Natural killer cell (primary cell): ENCODE data around the gene TGFBR3. TPM values are rescaled to one million over a fixed set of nuclear protein-coding genes. Genes with fewer than 3 reads are reported as not detected.

ENCODE experiments used
- ATAC-seq, 3 donors: fragments of 150-1000 bp in 2 of 3; fragments of 200-7000 bp in 1 of 3; cut with Tn5 transposase; 1 replicate in 1 of 3; 2 replicates in 2 of 3; pipeline ENCODE4 v1.10.0; 2021; ENCODE audit warnings: mild to moderate bottlenecking in 2 of 3, moderate library complexity in 2 of 3
- DNase-seq, 2 donors: peaks; one replicate each; pipeline versions ENCODE4 v3.0.0 to v3.0.0-alpha.2; 2013 to 2021; ENCODE audit warnings: mixed read lengths in 1 of 2
- H3K27ac ChIP-seq: one replicate; pipeline ENCODE4 v1.5.1; 2013; ENCODE audit warnings: mild to moderate bottlenecking, low read length
- H3K27me3 ChIP-seq: one replicate; pipeline ENCODE4 v1.6.1; 2013; ENCODE audit warnings: low read length; ENCODE audit not compliant: control insufficient read depth, insufficient read depth
- H3K36me3 ChIP-seq: one replicate; pipeline ENCODE4 v1.6.1; 2013; ENCODE audit warnings: low read length; ENCODE audit not compliant: control insufficient read depth, insufficient read depth
- H3K4me1 ChIP-seq: one replicate; pipeline ENCODE4 v1.6.1; 2013; ENCODE audit warnings: low read length; ENCODE audit not compliant: control insufficient read depth, insufficient read depth
- H3K4me3 ChIP-seq: one replicate; pipeline ENCODE4 v1.5.1; 2013; ENCODE audit warnings: low read length
- H3K9me3 ChIP-seq: one replicate; pipeline ENCODE4 v1.6.1; 2013; ENCODE audit warnings: low read length; ENCODE audit not compliant: control insufficient read depth, insufficient read depth
- H3K27ac Mint-ChIP-seq, 2 donors: one replicate each; pipeline ENCODE4 v1.8.0; 2022; ENCODE audit warnings: mild to moderate bottlenecking in 2 of 2, mixed read lengths in 2 of 2, moderate library complexity in 1 of 2
- H3K27me3 Mint-ChIP-seq, 2 donors: one replicate each; pipeline ENCODE4 v1.8.0; 2022; ENCODE audit warnings: low read depth in 2 of 2, mixed read lengths in 2 of 2
- H3K36me3 Mint-ChIP-seq: one replicate; pipeline ENCODE4 v1.8.0; 2022; ENCODE audit warnings: mixed read lengths
- H3K4me1 Mint-ChIP-seq, 2 donors: one replicate each; pipeline ENCODE4 v1.8.0; 2022; ENCODE audit warnings: mixed read lengths in 2 of 2
- H3K4me3 Mint-ChIP-seq: one replicate; pipeline ENCODE4 v1.8.0; 2022; ENCODE audit warnings: mild to moderate bottlenecking, moderate library complexity, mixed read lengths
- H3K9me3 Mint-ChIP-seq, 2 donors: one replicate each; pipeline ENCODE4 v1.8.0; 2022; ENCODE audit warnings: mixed read lengths in 2 of 2
- WGBS: methylation state at CpG from one replicate; pipeline ENCODE4 v1.1.7; 2013; ENCODE audit warnings: missing lambda C conversion rate; ENCODE audit not compliant: insufficient coverage; 5-methylcytosine and 5-hydroxymethylcytosine counted together
- intact Hi-C: fragments of 100-400 bp; cut with micrococcal nuclease; formaldehyde crosslinking; loops from one replicate; pipeline ENCODE4 v1.14.2; 2022
- total RNA-seq, 4 donors: library from RNA; stranded (reverse); fragments of 120-200 nt in 1 of 4; gene quantifications; one replicate each; pipeline versions ENCODE4 v1.2.3 to v1.2.4, GENCODE V29; 2013 to 2022
- TF ChIP-seq, protein P1 (sequence below): fragments of 200-600 bp; IDR thresholded peaks from one replicate; pipeline ENCODE4 v1.8.0; 2022; ENCODE audit warnings: antibody characterized with exemption

The TGFBR3 gene
- total RNA-seq, 3 donors from 2014 or later (not counting 1 experiment from before 2014, with no cell fraction given) = 225 to 274 (median 243) TPM

DNA sequence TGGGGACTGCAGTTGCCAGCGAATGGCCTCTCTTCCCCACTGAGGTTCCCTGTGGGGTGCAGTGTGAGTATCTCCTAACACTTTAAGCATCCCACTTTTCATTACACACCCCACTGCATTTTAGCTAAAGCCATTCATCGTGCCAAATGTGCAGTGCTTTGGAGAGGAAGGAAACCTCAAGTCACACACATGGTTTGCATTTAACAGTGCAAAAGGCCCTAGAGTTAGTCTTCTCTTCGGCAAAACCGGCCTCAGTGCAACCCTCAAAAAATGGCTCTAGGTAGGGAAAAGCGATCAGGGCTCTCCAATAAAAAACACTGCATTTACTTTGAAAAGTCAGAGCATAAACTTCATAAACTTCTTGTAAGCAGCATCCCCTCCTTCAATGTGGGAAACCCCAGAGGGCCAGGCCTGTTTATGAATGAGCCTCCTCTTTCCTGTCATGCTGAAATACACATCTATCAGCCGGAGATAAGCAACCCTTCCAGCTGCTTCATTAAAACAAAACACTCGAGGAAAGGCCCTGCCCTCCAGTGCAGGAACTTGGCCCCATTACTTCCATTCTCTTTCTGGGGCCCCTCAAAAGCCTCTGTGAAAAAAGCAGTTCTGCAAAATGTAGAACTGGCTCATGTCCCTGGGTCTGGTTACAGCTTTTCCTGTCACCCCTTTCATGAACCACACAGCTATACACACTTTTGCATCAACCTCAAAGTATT is 201.3 kb downstream of the TGFBR3 start:
- intact Hi-C loops = loop anchor here (5.0 to 10.0 kb wide), 2 partner anchors 130 to 172 kb away; no protein-coding TSS in a partner anchor
- H3K27me3 Mint-ChIP-seq = no peaks in the 10 kb centered on the region

DNA sequence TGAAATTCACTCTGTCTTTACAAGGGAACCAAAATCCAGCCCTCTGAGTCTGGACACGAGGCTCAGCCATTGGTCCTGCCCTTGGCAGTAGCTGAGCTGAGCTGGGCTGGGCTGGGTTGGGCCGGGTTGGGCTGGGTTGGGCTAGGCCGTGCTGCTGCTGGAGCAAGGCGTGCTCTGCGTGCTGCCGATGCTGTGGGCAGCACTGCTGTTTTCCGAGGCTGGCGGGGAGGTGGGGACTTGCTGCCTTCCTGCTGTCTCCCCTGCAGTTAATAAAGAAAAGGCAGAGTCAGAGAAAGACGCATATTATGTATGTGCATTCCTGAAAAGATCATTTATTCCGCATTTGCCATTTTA is 202.4 kb downstream of the TGFBR3 start:
- Mint-ChIP-seq H3K27ac (peak overlapping the region; percentile 91 to 92), H3K36me3 (peaks cover 34% of the 10 kb centered on the region), H3K4me1 (peaks cover 65 to 74% of the 10 kb centered on the region in 2 donors), H3K4me3 (peak overlapping the region; percentile 17), H3K27me3 (no peaks in the 10 kb centered on the region), H3K9me3 (no peaks in the 10 kb centered on the region)
- peaks cover 39% of the 10 kb centered on the region for H3K4me1 ChIP-seq
- no peak for DNase-seq
- no peak overlapping the region for H3K4me3 ChIP-seq
- H3K27ac ChIP-seq = peak overlapping the region; percentile 41
- H3K27me3 ChIP-seq = no peaks in the 10 kb centered on the region
- H3K9me3 ChIP-seq = no peaks in the 10 kb centered on the region
- H3K36me3 ChIP-seq = peaks cover 45% of the 10 kb centered on the region
- 87% methylated on average over 10 of the region's 10 CpGs for WGBS
- no peak for ATAC-seq
- intact Hi-C loops = loop anchor here (10.0 kb wide), 1 partner anchor 129 kb away; no protein-coding TSS in a partner anchor
- TF ChIP-seq, protein P1, sequence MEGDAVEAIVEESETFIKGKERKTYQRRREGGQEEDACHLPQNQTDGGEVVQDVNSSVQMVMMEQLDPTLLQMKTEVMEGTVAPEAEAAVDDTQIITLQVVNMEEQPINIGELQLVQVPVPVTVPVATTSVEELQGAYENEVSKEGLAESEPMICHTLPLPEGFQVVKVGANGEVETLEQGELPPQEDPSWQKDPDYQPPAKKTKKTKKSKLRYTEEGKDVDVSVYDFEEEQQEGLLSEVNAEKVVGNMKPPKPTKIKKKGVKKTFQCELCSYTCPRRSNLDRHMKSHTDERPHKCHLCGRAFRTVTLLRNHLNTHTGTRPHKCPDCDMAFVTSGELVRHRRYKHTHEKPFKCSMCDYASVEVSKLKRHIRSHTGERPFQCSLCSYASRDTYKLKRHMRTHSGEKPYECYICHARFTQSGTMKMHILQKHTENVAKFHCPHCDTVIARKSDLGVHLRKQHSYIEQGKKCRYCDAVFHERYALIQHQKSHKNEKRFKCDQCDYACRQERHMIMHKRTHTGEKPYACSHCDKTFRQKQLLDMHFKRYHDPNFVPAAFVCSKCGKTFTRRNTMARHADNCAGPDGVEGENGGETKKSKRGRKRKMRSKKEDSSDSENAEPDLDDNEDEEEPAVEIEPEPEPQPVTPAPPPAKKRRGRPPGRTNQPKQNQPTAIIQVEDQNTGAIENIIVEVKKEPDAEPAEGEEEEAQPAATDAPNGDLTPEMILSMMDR = no peak

More for the DNA sequence above, 201.3 kb downstream of the TGFBR3 start:
- H3K4me1 Mint-ChIP-seq = peaks cover 69 to 81% of the 10 kb centered on the region in 2 donors
- ATAC-seq = peak; percentile 67 to 73 (median 73)
- H3K36me3 ChIP-seq = peaks cover 49% of the 10 kb centered on the region
- TF ChIP-seq, protein P1 = no peak
- H3K9me3 ChIP-seq = no peaks in the 10 kb centered on the region
- no peaks in the 10 kb centered on the region for H3K27me3 ChIP-seq
- H3K9me3 Mint-ChIP-seq = no peaks in the 10 kb centered on the region
- peak in 1 of 2 donors; percentile 61 for DNase-seq
- no peak overlapping the region for H3K4me3 ChIP-seq
- H3K36me3 Mint-ChIP-seq = peaks cover 36% of the 10 kb centered on the region
- H3K4me1 ChIP-seq = peaks cover 39% of the 10 kb centered on the region
- peak overlapping the region; percentile 91 to 92 for H3K27ac Mint-ChIP-seq
- WGBS = 2% methylated on average over 6 of the region's 7 CpGs
- peak overlapping the region; percentile 57 for H3K27ac ChIP-seq
- H3K4me3 Mint-ChIP-seq = peak overlapping the region; percentile 68

DNA sequence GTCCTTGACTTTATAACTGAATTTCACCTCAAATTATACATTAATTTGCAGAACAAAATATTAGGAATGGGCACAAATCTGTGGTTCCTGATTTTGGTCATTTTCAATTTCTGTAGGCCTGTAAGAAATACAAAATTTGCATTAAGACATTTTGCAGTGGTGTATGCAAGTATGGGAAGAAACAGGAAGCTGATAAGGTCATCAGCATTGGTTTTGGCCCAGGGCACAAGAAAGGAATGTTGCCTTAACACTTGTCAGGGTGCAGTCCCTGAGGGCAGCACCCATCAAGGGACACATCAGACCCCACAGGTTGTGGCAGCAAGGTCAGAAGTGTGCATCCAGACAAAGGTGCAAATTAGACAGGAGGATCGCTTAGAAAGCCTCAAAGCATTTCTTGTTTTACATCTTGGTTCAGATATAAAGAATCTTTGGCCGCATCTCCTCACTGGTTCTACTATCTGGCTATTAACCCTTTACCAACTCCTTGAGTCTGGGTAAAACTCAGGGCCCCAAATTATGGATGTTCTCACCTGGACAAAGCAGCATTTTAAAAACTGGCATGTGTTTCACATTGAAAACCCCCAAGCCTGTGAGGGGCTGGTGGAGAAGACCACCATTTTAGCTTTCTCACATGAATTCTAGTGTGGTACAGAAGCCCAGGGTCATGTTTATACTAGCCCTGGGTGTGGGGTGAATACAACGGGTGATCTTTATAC is 202.9 kb downstream of the TGFBR3 start:
- H3K4me1 ChIP-seq = peaks cover 39% of the 10 kb centered on the region
- peaks cover 60 to 69% of the 10 kb centered on the region in 2 donors for H3K4me1 Mint-ChIP-seq
- peaks cover 29% of the 10 kb centered on the region for H3K36me3 Mint-ChIP-seq
- H3K9me3 ChIP-seq = no peaks in the 10 kb centered on the region
- no peaks in the 10 kb centered on the region for H3K27me3 Mint-ChIP-seq
- no peaks in the 10 kb centered on the region for H3K27me3 ChIP-seq
- no peak overlapping the region for H3K4me3 ChIP-seq
- 73% methylated on average over 3 of the region's 3 CpGs for WGBS
- DNase-seq (no peak), ATAC-seq (no peak)
- no peaks in the 10 kb centered on the region for H3K9me3 Mint-ChIP-seq
- peaks cover 39% of the 10 kb centered on the region for H3K36me3 ChIP-seq
- intact Hi-C loops = loop anchor here (10.0 kb wide), 1 partner anchor 128 kb away; no protein-coding TSS in a partner anchor
- H3K27ac ChIP-seq = peak overlapping the region; percentile 41
- peak overlapping the region; percentile 91 to 92 for H3K27ac Mint-ChIP-seq
- H3K4me3 Mint-ChIP-seq = no peak overlapping the region
- TF ChIP-seq, protein P1 = no peak
